HG03135 (cell line): ENCODE results near the gene CLIC3.
"Not testable (repeated sequence)": the region's sequence is repeated elsewhere in the genome, so short reads cannot be mapped to it uniquely, and the experiment has no call there.

Source experiments
- ATAC-seq: cut with Tn5 transposase; IDR thresholded peaks from one replicate; pipeline ENCODE4 v1.9.1; 2021; ENCODE audit warnings: mild to moderate bottlenecking, moderate library complexity; ENCODE audit not compliant: unreplicated experiment

CLIC3 gene

GRCh38 chr9:137004285-137004684 is 7.9 kb upstream of the CLIC3 start:
- ATAC-seq, result not testable (repeated sequence)

GRCh38 chr9:137002646-137003041 is 6.3 kb upstream of the CLIC3 start:
- ATAC-seq, result no peak

GRCh38 chr9:137001857-137002645 is 5.7 kb upstream of the CLIC3 start:
- no peak for ATAC-seq

GRCh38 chr9:137000177-137000930 is 4.0 kb upstream of the CLIC3 start:
- peak; percentile 74 for ATAC-seq

- no peak for ATAC-seq
These were observed 1.5 kb upstream of the CLIC3 start for GRCh38 chr9:136997830-136998234.

GRCh38 chr9:136997371-136997770 is 1.0 kb upstream of the CLIC3 start:
- ATAC-seq, result no peak

GRCh38 chr9:136995772-136996311 is 526 bp downstream of the CLIC3 start:
- no peak for ATAC-seq

GRCh38 chr9:136995362-136995761 is 1.0 kb downstream of the CLIC3 start:
- ATAC-seq, result no peak

GRCh38 chr9:136994888-136995230 is 1.5 kb downstream of the CLIC3 start:
- no peak for ATAC-seq

- ATAC-seq, result no peak
These were observed 2.0 kb downstream of the CLIC3 start for GRCh38 chr9:136994180-136994887.

GRCh38 chr9:136992819-136993369 is 3.5 kb downstream of the CLIC3 start:
- peak; percentile 5 for ATAC-seq

- peak; percentile 71 for ATAC-seq
These were observed 4.2 kb downstream of the CLIC3 start, which contains the start of gene PAXX for GRCh38 chr9:136991993-136992818. PAXX (plus strand) TSS chr9:136992422; CDS start chr9:136992444, 22 bp downstream.

GRCh38 chr9:136990242-136990911 is 6.0 kb downstream of the CLIC3 start:
- ATAC-seq, result no peak

- ATAC-seq, result no peak
These were observed 7.5 kb downstream of the CLIC3 start for GRCh38 chr9:136988872-136989271.

- no peak for ATAC-seq
These were observed 10.5 kb downstream of the CLIC3 start for GRCh38 chr9:136985853-136986252.

GRCh38 chr9:136985027-136985602 is 11.3 kb downstream of the CLIC3 start:
- no peak for ATAC-seq

GRCh38 chr9:136984464-136985026 is 11.8 kb downstream of the CLIC3 start:
- no peak for ATAC-seq

GRCh38 chr9:136983656-136984314 is 12.6 kb downstream of the CLIC3 start:
- ATAC-seq, result no peak
